HepG2 (cell line): ENCODE results near the gene ZNF514. TPM values are rescaled to one million over a fixed set of nuclear protein-coding genes. Genes with fewer than 3 reads are reported as not detected.

Experiments used
- AHDC1 ChIP-seq: sonication (generic); formaldehyde crosslinking; IDR thresholded peaks from 2 replicates; pipeline ENCODE4 v1.5.1; 2020; ENCODE audit warnings: mild to moderate bottlenecking, missing genetic modification reagents, borderline replicate concordance
- DNMT1 ChIP-seq: sonication (generic); formaldehyde crosslinking; IDR thresholded peaks from 2 replicates; pipeline ENCODE4 v1.5.1; 2020; ENCODE audit warnings: mild to moderate bottlenecking, missing genetic modification reagents
- FOXA1 ChIP-seq, 2 experiments: fragments of 450-650 bp in 1 of 2; sonication (generic) in 1 of 2; formaldehyde crosslinking in 1 of 2; IDR thresholded peaks; 2 replicates each; pipeline versions ENCODE4 v1.4.0 to v1.6.1; 2016 to 2020; ENCODE audit warnings: missing genetic modification reagents in 1 of 2
- HMG20B ChIP-seq: conservative IDR thresholded peaks from 2 replicates; pipeline ENCODE4 v1.6.1; 2016; ENCODE audit warnings: missing genetic modification reagents, missing compliant biosample characterization
- HNF4G ChIP-seq, 2 experiments: sonication (generic) in 1 of 2; formaldehyde crosslinking in 1 of 2; IDR thresholded peaks; 2 replicates each; pipeline versions ENCODE4 v1.4.0 to v1.6.1; 2011 to 2020; ENCODE audit warnings: borderline replicate concordance in 2 of 2, low read depth in 2 of 2, mild to moderate bottlenecking in 2 of 2, low read length in 1 of 2, missing genetic modification reagents in 1 of 2, moderate library complexity in 1 of 2
- KDM5B ChIP-seq: sonication (generic); formaldehyde crosslinking; IDR thresholded peaks from 2 replicates; pipeline ENCODE4 v1.4.0; 2020; ENCODE audit warnings: missing genetic modification reagents, mild to moderate bottlenecking, borderline replicate concordance
- MBD4 ChIP-seq: IDR thresholded peaks from 2 replicates; pipeline ENCODE4 v1.6.1; 2012; ENCODE audit warnings: low read length, inconsistent platforms, borderline replicate concordance
- MED1 ChIP-seq: sonication (generic); formaldehyde crosslinking; IDR thresholded peaks from 2 replicates; pipeline ENCODE4 v1.4.0; 2020; ENCODE audit warnings: missing genetic modification reagents
- PPARG ChIP-seq: conservative IDR thresholded peaks from 2 replicates; pipeline ENCODE4 v1.6.1; 2016; ENCODE audit warnings: missing biosample characterization, missing genetic modification reagents
- RARA ChIP-seq: IDR thresholded peaks from 2 replicates; pipeline ENCODE4 v1.6.1; 2016; ENCODE audit warnings: missing genetic modification reagents, missing compliant biosample characterization
- RCOR2 ChIP-seq: IDR thresholded peaks from 2 replicates; pipeline ENCODE4 v1.6.1; 2016; ENCODE audit warnings: missing biosample characterization, missing genetic modification reagents
- RELA ChIP-seq: sonication (generic); formaldehyde crosslinking; IDR thresholded peaks from 2 replicates; pipeline ENCODE4 v1.4.0; 2020; ENCODE audit warnings: missing genetic modification reagents
- RFXANK ChIP-seq: IDR thresholded peaks from 2 replicates; pipeline ENCODE4 v1.6.1; 2016
- SMAD1 ChIP-seq: sonication (generic); formaldehyde crosslinking; IDR thresholded peaks from 2 replicates; pipeline ENCODE4 v1.4.0; 2020; ENCODE audit warnings: missing genetic modification reagents, low read depth, mild to moderate bottlenecking, borderline replicate concordance
- SNAPC5 ChIP-seq: sonication (generic); formaldehyde crosslinking; IDR thresholded peaks from 2 replicates; pipeline ENCODE4 v1.8.1; 2023; ENCODE audit warnings: mild to moderate bottlenecking, missing genetic modification reagents, borderline replicate concordance
- SP4 ChIP-seq: sonication (generic); formaldehyde crosslinking; IDR thresholded peaks from 2 replicates; pipeline ENCODE4 v1.8.1; 2023; ENCODE audit warnings: mild to moderate bottlenecking, missing genetic modification reagents
- ZFP91 ChIP-seq: sonication (generic); formaldehyde crosslinking; IDR thresholded peaks from 2 replicates; pipeline ENCODE4 v1.9.0; 2022; ENCODE audit warnings: missing genetic modification reagents, mild to moderate bottlenecking, borderline replicate concordance
- ZNF124 ChIP-seq: sonication (generic); formaldehyde crosslinking; IDR thresholded peaks from 2 replicates; pipeline ENCODE4 v1.4.0; 2020; ENCODE audit warnings: missing genetic modification reagents
- ZNF383 ChIP-seq: sonication (generic); formaldehyde crosslinking; IDR thresholded peaks from 2 replicates; pipeline ENCODE4 v1.4.0; 2020; ENCODE audit warnings: missing genetic modification reagents, mild to moderate bottlenecking, borderline replicate concordance
- ZNF441 ChIP-seq: sonication (generic); formaldehyde crosslinking; IDR thresholded peaks from 2 replicates; pipeline ENCODE4 v1.7.0; 2021; ENCODE audit warnings: missing genetic modification reagents, borderline replicate concordance
- ZNF563 ChIP-seq: sonication (generic); formaldehyde crosslinking; IDR thresholded peaks from 2 replicates; pipeline ENCODE4 v1.8.0; 2022; ENCODE audit warnings: mild to moderate bottlenecking, moderate library complexity, missing genetic modification reagents
- ZNF607 ChIP-seq: sonication (generic); formaldehyde crosslinking; IDR thresholded peaks from 2 replicates; pipeline ENCODE4 v1.5.1; 2020; ENCODE audit warnings: missing genetic modification reagents, mild to moderate bottlenecking, borderline replicate concordance
- polyA plus RNA-seq, 8 experiments: library from polyadenylated mRNA; depleted of rRNA in 3 of 8; stranded (reverse) in 7 of 8; unstranded in 1 of 8; fragments of >200 nt; fragmentation: Illumina TruSeq in 4 of 8; extraction: Trizol in 4 of 8; gene quantifications; 2 replicates each; pipeline versions ENCODE4 v1.2.1 to v1.2.3, GENCODE V29; 2011 to 2016; ENCODE audit warnings: low read depth in 4 of 8, missing spikeins in 1 of 8, mixed read lengths in 1 of 8; ENCODE audit not compliant: insufficient read depth in 1 of 8
- total RNA-seq, 5 experiments: library from RNA; depleted of rRNA; stranded (reverse); fragments of >200 nt; fragmentation: Illumina TruSeq; extraction: Trizol; gene quantifications; 2 replicates each; pipeline ENCODE4 v1.2.3, GENCODE V29; 2016; ENCODE audit warnings: low read depth in 1 of 5

ZNF514 gene
- total and polyA plus RNA-seq, 2 of the 13 experiments (the other 11 are each of a cell fraction or from before 2014, with no cell fraction given): 15.2 to 18.7 TPM

- TF ChIP-seq AHDC1 (CRISPR knock-in tag) (no peak), SP4 (peak; percentile 91), ZNF383 (no peak), PPARG (peak; percentile 66), MED1 (CRISPR knock-in tag) (peak; percentile 62), KDM5B (CRISPR knock-in tag) (peak; percentile 78; the same call in 1 of the 2 replicates), MBD4 (no peak), HNF4G (IDR thresholded peaks at IDR 0.05; ENCODE audit: borderline replicate concordance, low read depth, low read length) (no peak), HNF4G (CRISPR knock-in tag; IDR thresholded peaks at IDR 0.05; ENCODE audit: borderline replicate concordance, low read depth) (peak; percentile 23; the same call in 1 of the 2 replicates), SMAD1 (peak; percentile 96; the same call in 1 of the 2 replicates), HMG20B (CRISPR knock-in tag) (no peak; the same call in 1 of the 2 replicates), ZNF607 (CRISPR knock-in tag) (peak; percentile 94), RELA (CRISPR knock-in tag) (0 out of 2 replicates have a peak, but pooled peaks have one; percentile 21), ZNF563 (CRISPR knock-in tag) (peak; percentile 90), ZNF124 (peak; percentile 73; the same call in 1 of the 2 replicates), RARA (CRISPR knock-in tag) (peak; percentile 45; the same call in 1 of the 2 replicates), DNMT1 (peak; percentile 68; the same call in 1 of the 2 replicates), RFXANK (CRISPR knock-in tag) (peak; percentile 62; the same call in 1 of the 2 replicates), ZNF441 (CRISPR knock-in tag) (peak; percentile 88), ZFP91 (CRISPR knock-in tag) (peak; percentile 93), SNAPC5 (CRISPR knock-in tag) (0 out of 2 replicates have a peak, but pooled peaks have one; percentile 9), FOXA1 (IDR thresholded peaks at IDR 0.05) (no peak), FOXA1 (CRISPR knock-in tag; IDR thresholded peaks at IDR 0.05) (peak; percentile 8; the same call in 1 of the 2 replicates), RCOR2 (CRISPR knock-in tag) (no peak)
These were observed 5.9 kb upstream of the ZNF514 start, which contains the start of gene ZNF2 (continued) for GRCh38 chr2:95165371-95166064.
